Adrenal gland (tissue), 12 donors: ENCODE data around the gene LYRM4. TPM values are rescaled to one million over a fixed set of nuclear protein-coding genes. Genes with fewer than 3 reads are reported as not detected.

Experiments
- DNase-seq, 7 donors: peaks; one replicate each; pipeline ENCODE4 v3.0.0-alpha.2; 2019 to 2020
- H3K27ac ChIP-seq, 5 donors: fragments of 200-600 bp; sonication (generic) in 4 of 5; 1 replicate in 3 of 5; 2 replicates in 2 of 5; pipeline versions ENCODE4 v1.5.1 to v1.8.0; 2016 to 2020; ENCODE audit warnings: mild to moderate bottlenecking in 1 of 5
- H3K27me3 ChIP-seq: fragments of 200-600 bp; 2 replicates; pipeline ENCODE4 v1.8.0; 2021
- H3K36me3 ChIP-seq, 2 donors: fragments of 200-600 bp; replicated peaks in 1 of 2; 1 replicate in 1 of 2; 2 replicates in 1 of 2; pipeline versions ENCODE4 v1.5.1 to v1.8.0; 2018 to 2022
- H3K4me1 ChIP-seq, 2 donors: fragments of 200-600 bp; replicated peaks in 1 of 2; 1 replicate in 1 of 2; 2 replicates in 1 of 2; pipeline versions ENCODE4 v1.5.1 to v1.8.0; 2018 to 2021
- H3K4me3 ChIP-seq, 4 donors: fragments of 200-600 bp; sonication (generic) in 3 of 4; one replicate each; pipeline ENCODE4 v1.5.1; 2016 to 2018
- H3K9me3 ChIP-seq, 3 donors: fragments of 200-600 bp; sonication (generic) in 1 of 3; replicated peaks in 1 of 3; 1 replicate in 2 of 3; 2 replicates in 1 of 3; pipeline versions ENCODE4 v1.5.1 to v1.8.0; 2016 to 2021
- POLR2A ChIP-seq, 2 donors: fragments of 450-650 bp; IDR thresholded peaks; one replicate each; pipeline ENCODE4 v1.6.1; 2017; ENCODE audit warnings: antibody characterized with exemption in 2 of 2, mild to moderate bottlenecking in 2 of 2, moderate library complexity in 1 of 2
- WGBS, 4 donors: extraction: QIAGEN DNeasy Blood & Tissue Kit in 2 of 4; methylation state at CpG; one replicate each; pipeline versions ENCODE4 v1.1.5 to v1.1.7; 2013 to 2017; 5-methylcytosine and 5-hydroxymethylcytosine counted together
- intact Hi-C, 2 donors: fragments of 100-400 bp; cut with DNase I; formaldehyde crosslinking; loops; one replicate each; pipeline versions ENCODE4 v1.14.1 to v1.15.0; 2022 to 2023
- polyA plus RNA-seq, 3 donors: library from polyadenylated mRNA; stranded (reverse); fragments of 200-250 nt in 2 of 3; fragments of 350-450 nt in 1 of 3; fragmentation: Illumina TruSeq in 1 of 3; extraction: RNeasy Lipid Tissue Mini Kit (QIAGEN cat#74804) in 1 of 3; gene quantifications; one replicate each; pipeline ENCODE4 v1.2.3, GENCODE V29; 2013 to 2014
- total RNA-seq, 9 donors: library from RNA; depleted of rRNA in 4 of 9; stranded (reverse); fragments of >200 nt in 4 of 9; fragments of 120-200 nt in 1 of 9; fragmentation: NEBNext Ultra II Directional in 1 of 9; extraction: Animal tissue kit (Norgen Biotek cat#: 25700) in 1 of 9; gene quantifications; one replicate each; pipeline versions ENCODE4 v1.1.0 to v1.2.4, GENCODE V29; 2013 to 2023
- TF ChIP-seq, protein P1 (sequence below), 6 experiments: fragments of 450-650 bp in 4 of 6; fragments of 200-600 bp in 2 of 6; sonication (generic) in 1 of 6; IDR thresholded peaks; 1 replicate in 5 of 6; 2 replicates in 1 of 6; pipeline versions ENCODE4 v1.5.1 to v1.8.0; 2016 to 2021; ENCODE audit warnings: antibody characterized with exemption in 6 of 6, mild to moderate bottlenecking in 2 of 6, moderate library complexity in 1 of 6
- donor health status: healthy with polysubstance abuse.
- donor health status: Bipolar disorder and iron deficiency.
- donor health status: DM: yes; HTN: yes; CAD: no.
- donor health status: DM: no; HTN: no; CAD: no.
- donor health status: DM: no; HTN: no; CAD: no.
- donor health status: DM: yes; HTN: yes; CAD: no.

Gene LYRM4
- total and polyA plus RNA-seq, 12 donors = 16.1 to 65.1 (median 29.9) TPM

DNA sequence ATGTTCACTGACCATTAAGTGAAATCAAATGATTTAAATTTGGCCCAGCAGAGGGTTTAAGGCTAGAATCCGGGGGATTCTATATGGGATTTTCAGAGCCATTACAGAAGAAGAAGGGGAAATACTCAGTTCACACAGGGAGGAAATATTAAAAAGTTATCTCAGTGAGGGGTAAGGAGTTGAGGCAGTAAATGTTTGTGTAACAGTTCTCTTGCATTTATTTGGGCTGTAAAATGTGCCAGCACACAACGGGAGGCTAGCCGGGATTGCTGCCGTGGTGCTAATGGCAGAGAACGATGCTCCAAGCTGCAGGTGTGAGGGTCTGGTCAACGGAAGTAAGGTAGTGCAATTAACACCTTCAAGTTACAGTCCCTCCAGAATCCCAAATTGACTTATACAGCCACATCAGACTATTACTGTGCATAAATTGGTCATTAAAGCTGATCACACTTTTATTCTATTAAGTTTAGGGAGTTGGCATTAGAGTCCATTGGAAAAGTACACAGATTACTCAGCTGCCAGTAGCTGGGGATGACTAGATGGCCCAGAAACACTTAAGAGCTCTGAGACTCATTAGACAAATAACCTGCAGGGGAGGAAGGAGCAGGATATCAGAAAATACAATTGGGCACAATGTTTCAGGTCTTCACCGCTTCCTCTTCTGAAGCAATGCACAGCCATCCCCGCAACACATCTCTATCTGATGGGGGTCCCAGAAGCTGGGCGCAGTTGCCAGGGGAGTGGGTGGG, 144.3 kb downstream of the LYRM4 start:
- TF ChIP-seq, protein P1, sequence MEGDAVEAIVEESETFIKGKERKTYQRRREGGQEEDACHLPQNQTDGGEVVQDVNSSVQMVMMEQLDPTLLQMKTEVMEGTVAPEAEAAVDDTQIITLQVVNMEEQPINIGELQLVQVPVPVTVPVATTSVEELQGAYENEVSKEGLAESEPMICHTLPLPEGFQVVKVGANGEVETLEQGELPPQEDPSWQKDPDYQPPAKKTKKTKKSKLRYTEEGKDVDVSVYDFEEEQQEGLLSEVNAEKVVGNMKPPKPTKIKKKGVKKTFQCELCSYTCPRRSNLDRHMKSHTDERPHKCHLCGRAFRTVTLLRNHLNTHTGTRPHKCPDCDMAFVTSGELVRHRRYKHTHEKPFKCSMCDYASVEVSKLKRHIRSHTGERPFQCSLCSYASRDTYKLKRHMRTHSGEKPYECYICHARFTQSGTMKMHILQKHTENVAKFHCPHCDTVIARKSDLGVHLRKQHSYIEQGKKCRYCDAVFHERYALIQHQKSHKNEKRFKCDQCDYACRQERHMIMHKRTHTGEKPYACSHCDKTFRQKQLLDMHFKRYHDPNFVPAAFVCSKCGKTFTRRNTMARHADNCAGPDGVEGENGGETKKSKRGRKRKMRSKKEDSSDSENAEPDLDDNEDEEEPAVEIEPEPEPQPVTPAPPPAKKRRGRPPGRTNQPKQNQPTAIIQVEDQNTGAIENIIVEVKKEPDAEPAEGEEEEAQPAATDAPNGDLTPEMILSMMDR (IDR thresholded peaks at IDR 0.05) = no peak
- no peak for TF ChIP-seq POLR2A (IDR thresholded peaks at IDR 0.05)
- Histone ChIP-seq H3K36me3 (no peaks in the 10 kb centered on the region), H3K27me3 (no peaks in the 10 kb centered on the region), H3K4me1 (peaks cover 0 to 3% of the 10 kb centered on the region in 2 donors), H3K27ac (no peak overlapping the region), H3K4me3 (no peak overlapping the region), H3K9me3 (no peaks in the 10 kb centered on the region)
- WGBS, 4 donors = 90 to 96% (median 92%) methylated on average over 9 of the region's 9 CpGs
- intact Hi-C loops = no loop called here
- DNase-seq = no peak

DNA sequence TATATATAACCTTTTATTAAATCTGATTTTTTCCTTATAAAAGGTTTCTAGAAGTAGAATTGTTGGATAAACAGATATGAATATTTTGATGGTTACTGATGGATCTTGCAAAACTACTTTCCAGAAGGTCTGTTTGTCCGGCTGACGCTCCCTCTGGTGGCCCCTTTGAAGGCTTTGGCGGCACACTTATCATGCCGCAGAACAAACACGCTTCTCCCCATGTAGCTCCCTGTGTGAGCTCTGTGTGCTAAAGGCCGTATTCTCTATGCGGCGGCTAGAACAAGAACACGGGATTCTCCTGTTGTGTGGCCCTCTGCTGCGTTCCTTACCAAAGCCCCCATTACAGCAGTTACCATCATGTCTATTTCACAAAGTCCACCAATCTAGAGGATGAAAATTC, 145.6 kb downstream of the LYRM4 start:
- Histone ChIP-seq H3K27ac (no peak overlapping the region), H3K4me1 (peaks cover 0 to 3% of the 10 kb centered on the region in 2 donors), H3K9me3 (no peaks in the 10 kb centered on the region), H3K36me3 (no peaks in the 10 kb centered on the region), H3K4me3 (no peak overlapping the region), H3K27me3 (no peaks in the 10 kb centered on the region)
- WGBS, 4 donors = 92 to 95% (median 93%) methylated on average over 10 of the region's 10 CpGs
- TF ChIP-seq, protein P1 (IDR thresholded peaks at IDR 0.05) = no peak
- no peak for TF ChIP-seq POLR2A (IDR thresholded peaks at IDR 0.05)
- intact Hi-C loops = no loop called here
- DNase-seq = no peak

GRCh38 chr6:5113096-5113495, 147.7 kb downstream of the LYRM4 start:
- no peak overlapping the region for H3K4me3 ChIP-seq
- H3K36me3 ChIP-seq = no peaks in the 10 kb centered on the region
- H3K27me3 ChIP-seq = no peaks in the 10 kb centered on the region
- no peaks in the 10 kb centered on the region for H3K9me3 ChIP-seq
- 93 to 98% (median 98%) methylated on average over 13 of the region's 13 CpGs for WGBS, 4 donors
- no peak for TF ChIP-seq POLR2A (IDR thresholded peaks at IDR 0.05)
- TF ChIP-seq, protein P1 (IDR thresholded peaks at IDR 0.05) = no peak
- peaks cover 0 to 3% of the 10 kb centered on the region in 2 donors for H3K4me1 ChIP-seq
- H3K27ac ChIP-seq = no peak overlapping the region
- intact Hi-C loops = no loop called here
- peak in 1 of 7 donors; percentile 35 for DNase-seq

- DNase-seq = peak; percentile 33 to 77 (median 63)
- Histone ChIP-seq H3K27ac (no peak overlapping the region), H3K4me1 (peaks cover 0 to 3% of the 10 kb centered on the region in 2 donors), H3K4me3 (no peak overlapping the region), H3K36me3 (no peaks in the 10 kb centered on the region), H3K27me3 (no peaks in the 10 kb centered on the region), H3K9me3 (no peaks in the 10 kb centered on the region)
- intact Hi-C loops = no loop called here
- 74 to 82% (median 77%) methylated on average over 16 to 17 of the region's 17 CpGs for WGBS, 4 donors
- TF ChIP-seq, protein P1 (IDR thresholded peaks at IDR 0.05) = no peak
- no peak for TF ChIP-seq POLR2A (IDR thresholded peaks at IDR 0.05)
These were observed 148.5 kb downstream of the LYRM4 start for GRCh38 chr6:5112066-5112799.
